Lower leg skin (tissue), 4 donors: ENCODE data around the gene DDX6. TPM values are rescaled to one million over a fixed set of nuclear protein-coding genes. Genes with fewer than 3 reads are reported as not detected.
"Not testable (repeated sequence)": the region's sequence is repeated elsewhere in the genome, so short reads cannot be mapped to it uniquely, and the experiment has no call there.

Source experiments
- DNase-seq, 2 donors: peaks; one replicate each; pipeline ENCODE4 v3.0.0-alpha.2; 2019; ENCODE audit warnings: low spot score in 2 of 2
- H3K4me3 ChIP-seq: fragments of 200-600 bp; sonication (generic); 2 replicates; pipeline ENCODE4 v1.5.1; 2017; ENCODE audit warnings: mild to moderate bottlenecking, low read depth; ENCODE audit not compliant: poor library complexity, severe bottlenecking
- CTCF ChIP-seq, 3 donors: fragments of 450-650 bp; IDR thresholded peaks; one replicate each; pipeline ENCODE4 v1.5.1; 2016; ENCODE audit warnings: antibody characterized with exemption in 3 of 3, mild to moderate bottlenecking in 3 of 3, moderate library complexity in 2 of 3
- POLR2A ChIP-seq, 2 donors: fragments of 450-650 bp; IDR thresholded peaks; one replicate each; pipeline ENCODE4 v1.6.1; 2016 to 2017; ENCODE audit warnings: antibody characterized with exemption in 2 of 2, mild to moderate bottlenecking in 1 of 2, moderate library complexity in 1 of 2
- WGBS, 2 donors: methylation state at CpG; one replicate each; pipeline ENCODE4 v1.1.5; 2018; 5-methylcytosine and 5-hydroxymethylcytosine counted together
- intact Hi-C: fragments of 100-400 bp; cut with DNase I; formaldehyde crosslinking; loops from one replicate; pipeline ENCODE4 v1.15.0; 2023; ENCODE audit warnings: low total_unique reads
- total RNA-seq, 4 donors: library from RNA; depleted of rRNA; stranded (reverse); fragments of >200 nt; gene quantifications; one replicate each; pipeline ENCODE4 v1.1.0, GENCODE V29; 2016

DDX6 gene
- total RNA-seq, 4 donors from 2014 or later = 71.8 to 117 (median 88.6) TPM

- DNase-seq = no peak
- H3K4me3 ChIP-seq = no peak overlapping the region
- no peak for TF ChIP-seq CTCF (IDR thresholded peaks at IDR 0.05)
- intact Hi-C loops = no loop called here
- WGBS, 2 donors = 62 to 76% methylated on average over 3 of the region's 3 CpGs
These were observed 22.3 kb downstream of the DDX6 start for GRCh38 chr11:118768690-118769089.

- intact Hi-C loops = no loop called here
- no peak for DNase-seq
- no peak for TF ChIP-seq POLR2A (IDR thresholded peaks at IDR 0.05)
- TF ChIP-seq CTCF (IDR thresholded peaks at IDR 0.05) = no peak
- WGBS, 2 donors = 90 to 94% methylated on average over 4 of the region's 4 CpGs
- no peak overlapping the region for H3K4me3 ChIP-seq
These were observed 24.9 kb downstream of the DDX6 start for GRCh38 chr11:118766035-118766434.

GRCh38 chr11:118765095-118765691 lies 25.8 kb downstream of the DDX6 start:
- intact Hi-C loops, DNase-seq, H3K4me3 ChIP-seq: not testable (repeated sequence)
- WGBS, 2 donors = 82 to 86% methylated on average over 6 of the region's 6 CpGs

- intact Hi-C loops = no loop called here
- no peak overlapping the region for H3K4me3 ChIP-seq
- WGBS, 2 donors = 59 to 61% methylated on average over 2 of the region's 2 CpGs
- TF ChIP-seq POLR2A (IDR thresholded peaks at IDR 0.05) = no peak
- no peak for TF ChIP-seq CTCF (IDR thresholded peaks at IDR 0.05)
- no peak for DNase-seq
These were observed 27.9 kb downstream of the DDX6 start for GRCh38 chr11:118763041-118763440.

- intact Hi-C loops, DNase-seq, H3K4me3 ChIP-seq: not testable (repeated sequence)
- WGBS, 2 donors = 91% methylated on average over 10 of the region's 10 CpGs
These were observed 29.0 kb downstream of the DDX6 start for GRCh38 chr11:118761981-118762380.

GRCh38 chr11:118757876-118758399 lies 33.0 kb downstream of the DDX6 start:
- TF ChIP-seq POLR2A (IDR thresholded peaks at IDR 0.05) = no peak
- no peak for TF ChIP-seq CTCF (IDR thresholded peaks at IDR 0.05)
- intact Hi-C loops = no loop called here
- WGBS, 2 donors = 85% methylated on average over 4 of the region's 4 CpGs
- DNase-seq = no peak
- no peak overlapping the region for H3K4me3 ChIP-seq

GRCh38 chr11:118752654-118753053 lies 38.3 kb downstream of the DDX6 start:
- WGBS, 2 donors = 87 to 89% methylated on average over 3 of the region's 3 CpGs
- no peak for DNase-seq
- H3K4me3 ChIP-seq = no peak overlapping the region
- no peak for TF ChIP-seq CTCF (IDR thresholded peaks at IDR 0.05)
- TF ChIP-seq POLR2A (IDR thresholded peaks at IDR 0.05) = no peak
- intact Hi-C loops = no loop called here
